Measurements from ENCODE around the gene ARL4C. TPM values are rescaled to one million over a fixed set of nuclear protein-coding genes. Genes with fewer than 3 reads are reported as not detected.

Gene ARL4C
- total RNA-seq, 1 donor from 2014 or later: 2.7 TPM

DNA sequence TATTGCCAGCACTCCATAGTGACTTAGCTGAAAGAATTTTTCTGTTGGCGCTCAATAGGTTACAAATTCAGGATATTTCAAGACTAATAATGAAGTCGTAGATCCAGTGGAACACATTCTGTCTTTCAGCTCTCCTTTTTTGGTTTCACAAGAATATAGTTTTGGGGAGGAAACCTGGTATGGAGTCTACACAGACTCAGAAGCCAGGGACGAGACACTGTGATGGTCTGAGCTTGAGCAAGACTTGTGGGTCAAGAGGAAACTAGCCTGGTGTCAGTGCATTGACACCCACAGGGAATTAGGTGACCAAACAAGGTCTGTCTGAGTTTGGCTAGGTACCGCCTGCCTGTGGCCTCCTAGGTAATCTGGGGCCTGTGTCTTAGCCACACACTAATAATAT lies 26.9 kb downstream of the ARL4C start:
- Histone ChIP-seq H3K27ac (replicated peaks) (no peak overlapping the region), H3K4me1 (peaks cover 12% of the 10 kb centered on the region), H3K36me3 (no peaks in the 10 kb centered on the region), H3K27me3 (ENCODE audit: low read depth) (no peaks in the 10 kb centered on the region), H3K9me3 (replicated peaks) (no peaks in the 10 kb centered on the region), H3K4me3 (no peak overlapping the region)
- TF ChIP-seq, protein P1, sequence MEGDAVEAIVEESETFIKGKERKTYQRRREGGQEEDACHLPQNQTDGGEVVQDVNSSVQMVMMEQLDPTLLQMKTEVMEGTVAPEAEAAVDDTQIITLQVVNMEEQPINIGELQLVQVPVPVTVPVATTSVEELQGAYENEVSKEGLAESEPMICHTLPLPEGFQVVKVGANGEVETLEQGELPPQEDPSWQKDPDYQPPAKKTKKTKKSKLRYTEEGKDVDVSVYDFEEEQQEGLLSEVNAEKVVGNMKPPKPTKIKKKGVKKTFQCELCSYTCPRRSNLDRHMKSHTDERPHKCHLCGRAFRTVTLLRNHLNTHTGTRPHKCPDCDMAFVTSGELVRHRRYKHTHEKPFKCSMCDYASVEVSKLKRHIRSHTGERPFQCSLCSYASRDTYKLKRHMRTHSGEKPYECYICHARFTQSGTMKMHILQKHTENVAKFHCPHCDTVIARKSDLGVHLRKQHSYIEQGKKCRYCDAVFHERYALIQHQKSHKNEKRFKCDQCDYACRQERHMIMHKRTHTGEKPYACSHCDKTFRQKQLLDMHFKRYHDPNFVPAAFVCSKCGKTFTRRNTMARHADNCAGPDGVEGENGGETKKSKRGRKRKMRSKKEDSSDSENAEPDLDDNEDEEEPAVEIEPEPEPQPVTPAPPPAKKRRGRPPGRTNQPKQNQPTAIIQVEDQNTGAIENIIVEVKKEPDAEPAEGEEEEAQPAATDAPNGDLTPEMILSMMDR (IDR thresholded peaks at IDR 0.05; ENCODE audit: borderline replicate concordance): no peak
- intact Hi-C loops (cut with micrococcal nuclease): no loop called here
- DNase-seq: no peak

DNA sequence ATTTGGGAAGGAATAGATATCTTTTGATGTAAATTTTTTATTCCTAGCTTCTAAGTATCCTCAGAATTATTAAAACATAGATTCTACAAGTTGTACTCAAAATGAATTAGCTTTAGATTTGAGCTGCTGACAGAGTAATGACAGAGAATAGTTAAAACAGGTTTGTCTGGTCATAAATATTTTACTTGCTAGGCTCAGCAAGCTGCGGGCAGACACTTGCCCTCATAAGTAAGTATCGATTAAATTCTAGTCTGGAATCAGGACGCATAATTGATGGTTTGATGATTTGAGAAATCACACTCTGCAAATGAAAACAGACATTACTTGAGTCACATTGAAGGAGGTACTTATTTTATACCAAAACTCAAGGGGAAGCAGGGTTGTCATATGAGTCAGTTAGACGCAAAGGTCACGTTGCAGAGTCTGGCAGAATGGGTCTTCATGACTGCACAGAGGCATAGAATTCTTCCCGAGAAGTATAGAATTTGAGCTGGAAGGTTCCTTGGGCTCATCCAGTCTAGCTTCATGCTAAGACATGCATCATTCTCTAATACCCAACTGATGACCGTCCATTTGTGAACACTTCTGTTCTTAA lies 27.5 kb downstream of the ARL4C start:
- H3K9me3 ChIP-seq (replicated peaks): no peaks in the 10 kb centered on the region
- TF ChIP-seq, protein P1 (IDR thresholded peaks at IDR 0.05; ENCODE audit: borderline replicate concordance): no peak
- peaks cover 12% of the 10 kb centered on the region for H3K4me1 ChIP-seq
- DNase-seq: no peak
- no peaks in the 10 kb centered on the region for H3K27me3 ChIP-seq (ENCODE audit: low read depth)
- no peak overlapping the region for H3K4me3 ChIP-seq
- intact Hi-C loops (cut with micrococcal nuclease): no loop called here
- H3K27ac ChIP-seq (replicated peaks): peak overlapping the region; percentile 86
- no peaks in the 10 kb centered on the region for H3K36me3 ChIP-seq

DNA sequence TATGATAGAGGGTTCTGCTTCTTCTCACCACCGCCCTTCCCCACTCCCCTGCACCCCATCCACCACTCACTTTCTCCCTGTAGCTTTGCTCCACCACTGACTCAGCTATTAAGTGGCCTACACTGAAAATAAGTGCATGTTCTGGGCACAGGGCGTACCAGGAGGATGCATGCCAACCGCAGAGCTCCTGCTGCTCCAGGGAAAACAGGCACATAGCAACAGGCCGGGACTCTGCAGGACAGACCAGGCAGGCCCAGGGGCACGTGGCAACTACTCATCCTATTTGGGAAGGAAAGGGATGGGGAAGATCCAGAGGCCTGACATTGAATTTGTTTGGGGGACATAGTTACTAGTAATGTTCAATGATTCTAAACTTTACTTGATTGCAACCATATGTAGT lies 28.4 kb downstream of the ARL4C start:
- Histone ChIP-seq H3K4me3 (no peak overlapping the region), H3K27me3 (ENCODE audit: low read depth) (no peaks in the 10 kb centered on the region), H3K27ac (replicated peaks) (peak overlapping the region; percentile 86), H3K9me3 (replicated peaks) (no peaks in the 10 kb centered on the region), H3K4me1 (peaks cover 12% of the 10 kb centered on the region), H3K36me3 (no peaks in the 10 kb centered on the region)
- intact Hi-C loops (cut with micrococcal nuclease): no loop called here
- TF ChIP-seq, protein P1 (IDR thresholded peaks at IDR 0.05; ENCODE audit: borderline replicate concordance): no peak
- DNase-seq: peak; percentile 72

DNA sequence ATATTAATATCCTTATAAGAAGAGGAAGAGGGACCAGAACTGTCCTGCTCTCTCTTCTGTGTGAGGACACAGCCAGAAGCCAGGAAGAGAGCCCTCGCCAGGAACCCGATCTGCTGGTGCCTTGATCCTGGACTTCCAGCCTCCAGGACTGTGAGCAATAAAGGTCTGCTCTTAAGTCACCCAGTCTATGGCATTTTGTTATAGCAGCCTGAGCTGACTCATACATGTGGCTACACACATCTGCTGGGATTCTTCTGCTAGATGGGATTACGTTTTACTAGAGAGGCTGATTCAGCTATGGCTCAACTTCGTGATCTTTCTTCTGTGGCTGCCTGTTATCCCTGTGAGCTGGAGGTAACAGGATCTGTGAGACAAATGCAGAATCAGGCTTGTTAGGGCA lies 29.6 kb downstream of the ARL4C start:
- Histone ChIP-seq H3K4me3 (no peak overlapping the region), H3K9me3 (replicated peaks) (no peaks in the 10 kb centered on the region), H3K27me3 (ENCODE audit: low read depth) (no peaks in the 10 kb centered on the region), H3K36me3 (no peaks in the 10 kb centered on the region), H3K4me1 (peaks cover 12% of the 10 kb centered on the region), H3K27ac (replicated peaks) (no peak overlapping the region)
- DNase-seq: no peak
- TF ChIP-seq, protein P1 (IDR thresholded peaks at IDR 0.05; ENCODE audit: borderline replicate concordance): no peak
- intact Hi-C loops (cut with micrococcal nuclease): no loop called here

DNA sequence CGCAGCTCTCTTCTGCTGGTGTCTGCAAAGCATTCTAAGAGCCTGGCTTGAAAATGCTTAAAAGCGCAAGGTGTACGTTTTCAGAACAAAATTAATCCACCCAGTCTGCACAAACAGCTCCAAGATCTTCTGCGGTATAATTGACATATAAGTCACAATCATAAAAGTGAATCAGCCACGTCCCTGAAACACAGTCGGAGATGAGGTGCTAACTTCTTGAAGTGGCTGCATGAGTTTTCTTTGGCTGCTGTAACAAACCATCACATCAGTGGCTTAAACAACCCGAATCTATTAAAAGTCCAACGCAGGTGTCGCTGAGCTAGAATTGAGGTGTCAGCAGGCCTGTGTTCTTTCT lies 32.6 kb downstream of the ARL4C start:
- intact Hi-C loops (cut with micrococcal nuclease): no loop called here
- no peak overlapping the region for H3K4me3 ChIP-seq
- peaks cover 12% of the 10 kb centered on the region for H3K4me1 ChIP-seq
- H3K27me3 ChIP-seq (ENCODE audit: low read depth): no peaks in the 10 kb centered on the region
- DNase-seq: no peak
- H3K36me3 ChIP-seq: no peaks in the 10 kb centered on the region
- H3K9me3 ChIP-seq (replicated peaks): no peaks in the 10 kb centered on the region
- H3K27ac ChIP-seq (replicated peaks): no peak overlapping the region
- TF ChIP-seq, protein P1 (IDR thresholded peaks at IDR 0.05; ENCODE audit: borderline replicate concordance): no peak

Measured in left ventricle myocardium inferior (tissue), 1 donor.